Endothelial cell of umbilical vein (primary cell): ENCODE results near the gene CDK4. TPM values are rescaled to one million over a fixed set of nuclear protein-coding genes. Genes with fewer than 3 reads are reported as not detected.

Experiments used
- BruUV-seq: library from RNA; stranded (reverse); fragments of 400-500 nt; replicated peaks from 2 replicates; lab custom pipeline; 2021; lab: Mats Ljungman, UMichigan
- CTCF ChIA-PET: fragments of 300-600, 350-600 bp; sonication (Branson Sonifier 250); formaldehyde crosslinking; loops from one replicate; lab custom pipeline; 2021; ENCODE audit warnings: antibody characterized with exemption, inconsistent platforms; lab: Charles Lee
- POLR2A ChIA-PET: fragments of 300-600, 350-600 bp; sonication (Branson Sonifier 250); formaldehyde crosslinking; loops from one replicate; lab custom pipeline; 2021; ENCODE audit warnings: antibody characterized with exemption, inconsistent platforms; lab: Charles Lee
- DNase-seq: peaks from one replicate; pipeline ENCODE4 v3.0.0-alpha.2; 2011; ENCODE audit warnings: low read depth, low spot score
- FAIRE-seq: peaks from 2 replicates; lab custom pipeline; 2011; peaks lifted over from hg19 to GRCh38; lab: Jason Lieb, UNC
- H2AFZ ChIP-seq: 2 replicates; pipeline ENCODE4 v1.6.0; 2012; ENCODE audit warnings: low read depth, low read length, control low read depth, inconsistent platforms
- H3K27ac ChIP-seq: 2 replicates; pipeline ENCODE4 v1.5.1; 2011; ENCODE audit warnings: low read depth, mild to moderate bottlenecking, control low read depth, low read length, moderate library complexity; ENCODE audit not compliant: insufficient read depth
- H3K27me3 ChIP-seq, 2 experiments: 2 replicates each; pipeline versions ENCODE4 v1.6.0 to v1.6.1; 2011; ENCODE audit warnings: low read length in 2 of 2, mixed read lengths in 1 of 2; ENCODE audit not compliant: control insufficient read depth in 2 of 2, insufficient read depth in 2 of 2
- H3K36me3 ChIP-seq, 2 experiments: 2 replicates in 1 of 2; 3 replicates in 1 of 2; pipeline ENCODE4 v1.5.1; 2011; ENCODE audit warnings: low read length in 2 of 2, mild to moderate bottlenecking in 1 of 2, moderate library complexity in 1 of 2; ENCODE audit not compliant: control insufficient read depth in 2 of 2, insufficient read depth in 2 of 2; ENCODE audit errors: extremely low read depth in 1 of 2
- H3K4me1 ChIP-seq: 3 replicates; pipeline ENCODE4 v1.5.1; 2011; ENCODE audit warnings: mild to moderate bottlenecking, low read length; ENCODE audit not compliant: control insufficient read depth, insufficient read depth; ENCODE audit errors: extremely low read depth
- H3K4me2 ChIP-seq: 2 replicates; pipeline ENCODE4 v1.6.1; 2011; ENCODE audit warnings: low read length, control low read depth, mixed read lengths; ENCODE audit not compliant: insufficient read depth
- H3K4me3 ChIP-seq, 3 experiments: fragments of 200-600 bp in 1 of 3; sonication (generic), shearing (Covaris generic) in 1 of 3; replicated peaks in 1 of 3; 2 replicates each; pipeline ENCODE4 v1.5.1; 2011 to 2016; ENCODE audit warnings: control low read depth in 3 of 3, low read length in 3 of 3, mild to moderate bottlenecking in 2 of 3, inconsistent platforms in 1 of 3, low read depth in 1 of 3, moderate library complexity in 1 of 3; ENCODE audit not compliant: insufficient read depth in 1 of 3
- H3K79me2 ChIP-seq: 2 replicates; pipeline ENCODE4 v1.6.0; 2012; ENCODE audit warnings: low read length, inconsistent platforms; ENCODE audit not compliant: control insufficient read depth, insufficient read depth
- H3K9ac ChIP-seq: replicated peaks from 2 replicates; pipeline ENCODE3; 2011; ENCODE audit warnings: low read length, control low read depth; ENCODE audit not compliant: insufficient read depth; ENCODE audit errors: extremely low read depth
- H3K9me1 ChIP-seq: replicated peaks from 3 replicates; pipeline ENCODE4 v1.6.0; 2011; ENCODE audit warnings: mild to moderate bottlenecking, low read length; ENCODE audit not compliant: control insufficient read depth, insufficient read depth; ENCODE audit errors: extremely low read depth
- H3K9me3 ChIP-seq: replicated peaks from 2 replicates; pipeline ENCODE4 v1.5.1; 2012; ENCODE audit warnings: low read length, inconsistent platforms; ENCODE audit not compliant: control insufficient read depth, insufficient read depth
- H4K20me1 ChIP-seq: replicated peaks from 2 replicates; pipeline ENCODE3; 2011; ENCODE audit warnings: mild to moderate bottlenecking, low read length; ENCODE audit not compliant: control insufficient read depth, insufficient read depth; ENCODE audit errors: extremely low read depth
- CTCF ChIP-seq, 2 donors: IDR thresholded peaks; 1 replicate in 1 of 2; 2 replicates in 1 of 2; pipeline ENCODE4 v1.5.1; 2011; ENCODE audit warnings: low read length in 2 of 2, mild to moderate bottlenecking in 2 of 2, moderate library complexity in 2 of 2, control low read depth in 1 of 2, inconsistent platforms in 1 of 2, low read depth in 1 of 2; ENCODE audit not compliant: insufficient read depth in 1 of 2; ENCODE audit errors: extremely low read depth in 1 of 2
- FOS ChIP-seq: IDR thresholded peaks from 2 replicates; pipeline ENCODE4 v1.6.1; 2011; ENCODE audit warnings: mild to moderate bottlenecking, low read length, moderate library complexity, borderline replicate concordance; ENCODE audit not compliant: insufficient read depth
- GATA2 ChIP-seq: IDR thresholded peaks from 2 replicates; pipeline ENCODE4 v1.7.0; 2011; ENCODE audit warnings: low read depth, mild to moderate bottlenecking, moderate library complexity, mixed read lengths, low read length; ENCODE audit not compliant: insufficient read length, insufficient read depth
- MAX ChIP-seq: IDR thresholded peaks from 2 replicates; pipeline ENCODE4 v1.6.1; 2011; ENCODE audit not compliant: insufficient read depth, insufficient read length
- POLR2AphosphoS5 ChIP-seq: IDR thresholded peaks from 2 replicates; pipeline ENCODE4 v1.6.1; 2012; ENCODE audit warnings: low read depth, mild to moderate bottlenecking, control low read depth, low read length, moderate library complexity; ENCODE audit not compliant: insufficient read depth
- dilution Hi-C: fragments of 300-500 bp; cut with MboI; formaldehyde crosslinking; loops from one replicate; pipeline ENCODE4 v1.15.0; 2019; ENCODE audit warnings: low sequenced_read_pairs; ENCODE audit not compliant: extremely low pct_ligation_motif_present
- intact Hi-C: fragments of 100-400 bp; cut with micrococcal nuclease; formaldehyde crosslinking; loops from one replicate; pipeline ENCODE4 v1.10.0; 2022
- polyA plus RNA-seq, 4 experiments: library from polyadenylated mRNA; depleted of rRNA in 3 of 4; stranded (reverse) in 3 of 4; unstranded in 1 of 4; fragments of >200 nt; gene quantifications; 2 replicates each; pipeline versions ENCODE4 v1.2.1 to v1.2.3, GENCODE V29; 2011 to 2012; ENCODE audit warnings: missing spikeins in 1 of 4
- total RNA-seq: library from RNA; stranded (reverse); gene quantifications from 2 replicates; pipeline ENCODE4 v1.2.3, GENCODE V29; 2021

CDK4 gene
- total and polyA plus RNA-seq, 2 donors (not counting 3 experiments of a cell fraction or from before 2014, with no cell fraction given) = 171 to 332 TPM

GRCh38 chr12:57745485-57745881 lies 6.6 kb downstream of the CDK4 start:
- peaks cover 4 to 18% of the 10 kb centered on the region in 2 experiments for H3K36me3 ChIP-seq
- no peaks in the 10 kb centered on the region for H3K9me1 ChIP-seq
- H3K9ac ChIP-seq = peak overlapping the region; percentile 88
- H3K4me1 ChIP-seq = peaks cover 10% of the 10 kb centered on the region
- dilution Hi-C loops = no loop called here
- BruUV-seq = TSS peak; percentile 35
- no peaks in the 10 kb centered on the region for H3K9me3 ChIP-seq
- H2AFZ ChIP-seq = no peak overlapping the region
- ChIA-PET CTCF (interaction anchor here (1.3 to 2.6 kb wide), 5 partner anchors 10 to 19 kb away, joined by 5 to 20 read pairs (median 5); no protein-coding TSS in a partner anchor), POLR2A (interaction anchor here (1.2 kb wide), 1 partner anchor 27 kb away, joined by 4 read pairs; the partner anchor contains the start of genes EEF1AKMT3 and METTL1)
- H3K4me3 ChIP-seq = peak overlapping the region; percentile 44 to 88 (median 75)
- FAIRE-seq (peak; percentile 31), DNase-seq (no peak)
- TF ChIP-seq FOS = no peak
- TF ChIP-seq CTCF (IDR thresholded peaks at IDR 0.05; ENCODE audit: extremely low read depth in 1 of 2, insufficient read depth in 1 of 2, low read depth in 1 of 2, low read length in 2 of 2) = no peak
- TF ChIP-seq POLR2AphosphoS5 = no peak
- no peak for TF ChIP-seq GATA2
- no peak for TF ChIP-seq MAX
- H3K4me2 ChIP-seq = peak overlapping the region; percentile 76
- H3K79me2 ChIP-seq = peaks cover 4% of the 10 kb centered on the region
- intact Hi-C loops = no loop called here
- H3K27ac ChIP-seq = peak overlapping the region; percentile 68
- peaks cover 8 to 10% of the 10 kb centered on the region in 2 experiments for H3K27me3 ChIP-seq
- H4K20me1 ChIP-seq = no peaks in the 10 kb centered on the region
